Endothelial cell of umbilical vein (primary cell): ENCODE measurements around the gene MACROD2.

Experiments
- EZH2 ChIP-seq: IDR thresholded peaks from 2 replicates; pipeline ENCODE4 v1.6.1; 2012; ENCODE audit warnings: borderline replicate concordance, low read depth, mild to moderate bottlenecking, moderate library complexity, low read length, inconsistent platforms; ENCODE audit not compliant: severe bottlenecking
- JUN ChIP-seq: IDR thresholded peaks from 2 replicates; pipeline ENCODE4 v1.6.1; 2011; ENCODE audit warnings: borderline replicate concordance, low read depth; ENCODE audit not compliant: insufficient read length, insufficient read depth
- MYC ChIP-seq: IDR thresholded peaks from one replicate; pipeline ENCODE4 v1.6.1; 2011; ENCODE audit warnings: mild to moderate bottlenecking, low read depth, low read length
- POLR2A ChIP-seq: IDR thresholded peaks from 2 replicates; pipeline ENCODE4 v1.6.1; 2012; ENCODE audit warnings: low read depth, mild to moderate bottlenecking, control low read depth, low read length
- POLR2AphosphoS5 ChIP-seq: IDR thresholded peaks from 2 replicates; pipeline ENCODE4 v1.6.1; 2012; ENCODE audit warnings: low read depth, mild to moderate bottlenecking, control low read depth, low read length, moderate library complexity; ENCODE audit not compliant: insufficient read depth
- TF ChIP-seq, protein P1 (sequence below), 2 donors: IDR thresholded peaks; 1 replicate in 1 of 2; 2 replicates in 1 of 2; pipeline ENCODE4 v1.5.1; 2011; ENCODE audit warnings: low read length in 2 of 2, mild to moderate bottlenecking in 2 of 2, moderate library complexity in 2 of 2, control low read depth in 1 of 2, inconsistent platforms in 1 of 2, low read depth in 1 of 2; ENCODE audit not compliant: insufficient read depth in 1 of 2; ENCODE audit errors: extremely low read depth in 1 of 2
- TF ChIP-seq, protein P2 (sequence below): IDR thresholded peaks from 2 replicates; pipeline ENCODE4 v1.6.1; 2011; ENCODE audit not compliant: insufficient read depth, insufficient read length

DNA sequence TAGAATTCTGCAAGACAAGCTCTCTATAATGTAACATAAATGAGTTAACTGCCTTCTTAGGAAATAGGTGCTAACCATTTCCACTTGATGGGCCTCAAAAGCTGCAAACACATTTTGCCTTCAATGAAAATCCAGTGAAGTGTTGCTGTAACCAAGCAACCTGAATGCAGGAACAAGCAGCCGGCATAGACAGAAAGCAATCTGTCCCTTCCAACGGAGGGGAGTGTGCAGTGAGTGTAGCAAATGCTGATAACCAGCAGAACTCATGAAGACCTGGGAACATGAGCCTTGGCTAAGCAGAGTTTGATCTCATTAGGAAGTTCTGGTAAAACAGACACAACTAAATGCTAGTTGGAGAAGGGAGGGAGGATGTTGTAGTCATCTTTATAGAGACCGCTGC is 1880.1 kb downstream of the MACROD2 start:
- TF ChIP-seq, protein P1, sequence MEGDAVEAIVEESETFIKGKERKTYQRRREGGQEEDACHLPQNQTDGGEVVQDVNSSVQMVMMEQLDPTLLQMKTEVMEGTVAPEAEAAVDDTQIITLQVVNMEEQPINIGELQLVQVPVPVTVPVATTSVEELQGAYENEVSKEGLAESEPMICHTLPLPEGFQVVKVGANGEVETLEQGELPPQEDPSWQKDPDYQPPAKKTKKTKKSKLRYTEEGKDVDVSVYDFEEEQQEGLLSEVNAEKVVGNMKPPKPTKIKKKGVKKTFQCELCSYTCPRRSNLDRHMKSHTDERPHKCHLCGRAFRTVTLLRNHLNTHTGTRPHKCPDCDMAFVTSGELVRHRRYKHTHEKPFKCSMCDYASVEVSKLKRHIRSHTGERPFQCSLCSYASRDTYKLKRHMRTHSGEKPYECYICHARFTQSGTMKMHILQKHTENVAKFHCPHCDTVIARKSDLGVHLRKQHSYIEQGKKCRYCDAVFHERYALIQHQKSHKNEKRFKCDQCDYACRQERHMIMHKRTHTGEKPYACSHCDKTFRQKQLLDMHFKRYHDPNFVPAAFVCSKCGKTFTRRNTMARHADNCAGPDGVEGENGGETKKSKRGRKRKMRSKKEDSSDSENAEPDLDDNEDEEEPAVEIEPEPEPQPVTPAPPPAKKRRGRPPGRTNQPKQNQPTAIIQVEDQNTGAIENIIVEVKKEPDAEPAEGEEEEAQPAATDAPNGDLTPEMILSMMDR (IDR thresholded peaks at IDR 0.05; ENCODE audit: extremely low read depth in 1 of 2, insufficient read depth in 1 of 2, low read depth in 1 of 2, low read length in 2 of 2): no peak
- TF ChIP-seq, protein P2, sequence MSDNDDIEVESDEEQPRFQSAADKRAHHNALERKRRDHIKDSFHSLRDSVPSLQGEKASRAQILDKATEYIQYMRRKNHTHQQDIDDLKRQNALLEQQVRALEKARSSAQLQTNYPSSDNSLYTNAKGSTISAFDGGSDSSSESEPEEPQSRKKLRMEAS: no peak
- TF ChIP-seq POLR2A (no peak), POLR2AphosphoS5 (no peak), EZH2 (no peak), MYC (no peak), JUN (no peak)
